ENCODE data around the gene DGKB.

GRCh38 chr7:14582010-14582409 lies 320.5 kb downstream of the DGKB start:
- no peak for TF ChIP-seq CTCF (IDR thresholded peaks at IDR 0.05)
- no peak for TF ChIP-seq EP300 (IDR thresholded peaks at IDR 0.05)
